ENCODE measurements around the gene CAMTA1.

Gene CAMTA1

DNA sequence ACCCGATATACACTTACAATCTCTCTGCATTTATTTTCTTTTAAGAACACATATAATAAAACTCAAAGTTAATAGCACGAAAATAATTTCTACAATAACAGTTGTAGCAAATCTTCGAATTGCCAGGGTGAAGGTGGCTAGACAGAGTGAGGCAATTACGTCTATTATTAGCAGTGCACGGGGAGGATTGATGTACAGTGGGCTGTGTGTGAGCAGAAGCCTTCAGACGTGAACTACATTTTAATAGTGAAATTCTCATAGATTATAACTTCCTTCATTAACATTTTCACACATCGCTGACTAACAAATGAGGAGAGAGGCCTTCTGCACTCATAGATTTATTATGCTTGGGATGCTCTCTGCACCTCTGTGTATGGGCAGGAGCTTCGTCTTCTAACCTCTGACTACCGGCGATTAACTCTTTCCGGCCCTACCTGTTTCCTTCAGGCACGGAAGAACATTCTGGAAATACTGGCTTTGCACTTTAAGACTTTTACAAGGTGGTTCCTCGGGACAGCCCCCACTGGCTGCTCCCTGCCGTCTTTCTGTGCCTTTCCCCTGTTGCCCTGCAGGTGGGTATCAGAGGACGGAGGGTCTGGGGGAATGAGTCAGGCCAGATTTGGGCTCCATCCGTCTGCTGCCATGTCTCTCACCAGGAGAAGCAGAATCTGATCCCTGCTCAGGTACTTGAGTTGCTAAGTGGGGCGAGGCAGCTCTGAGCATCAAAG lies 200.5 kb downstream of the CAMTA1 start:
- no peak for DNase-seq

DNA sequence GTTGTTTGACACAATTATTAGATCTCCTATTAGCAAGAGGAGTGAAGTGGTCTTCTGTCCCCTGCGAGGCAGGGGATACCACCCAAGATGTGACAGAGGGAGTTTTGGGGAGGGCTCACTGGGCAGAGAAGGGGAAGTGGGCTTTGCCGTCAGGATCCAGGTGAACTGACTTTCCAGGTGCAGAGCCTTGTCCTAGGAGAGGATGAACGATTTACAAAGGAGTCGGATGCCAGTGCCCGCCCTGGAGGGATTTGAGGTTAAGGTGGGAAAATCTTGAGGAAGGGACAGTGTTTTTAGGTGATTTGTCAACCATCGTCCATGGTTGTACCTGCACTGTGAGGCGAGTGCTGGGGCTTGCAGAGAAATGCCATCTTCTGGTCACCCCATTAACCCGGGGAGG lies 201.0 kb downstream of the CAMTA1 start:
- DNase-seq = no peak

- no peak for DNase-seq
These were observed 202.7 kb downstream of the CAMTA1 start for GRCh38 chr1:6987940-6988339.

GRCh38 chr1:6988796-6989195 lies 203.5 kb downstream of the CAMTA1 start:
- no peak for DNase-seq

DNA sequence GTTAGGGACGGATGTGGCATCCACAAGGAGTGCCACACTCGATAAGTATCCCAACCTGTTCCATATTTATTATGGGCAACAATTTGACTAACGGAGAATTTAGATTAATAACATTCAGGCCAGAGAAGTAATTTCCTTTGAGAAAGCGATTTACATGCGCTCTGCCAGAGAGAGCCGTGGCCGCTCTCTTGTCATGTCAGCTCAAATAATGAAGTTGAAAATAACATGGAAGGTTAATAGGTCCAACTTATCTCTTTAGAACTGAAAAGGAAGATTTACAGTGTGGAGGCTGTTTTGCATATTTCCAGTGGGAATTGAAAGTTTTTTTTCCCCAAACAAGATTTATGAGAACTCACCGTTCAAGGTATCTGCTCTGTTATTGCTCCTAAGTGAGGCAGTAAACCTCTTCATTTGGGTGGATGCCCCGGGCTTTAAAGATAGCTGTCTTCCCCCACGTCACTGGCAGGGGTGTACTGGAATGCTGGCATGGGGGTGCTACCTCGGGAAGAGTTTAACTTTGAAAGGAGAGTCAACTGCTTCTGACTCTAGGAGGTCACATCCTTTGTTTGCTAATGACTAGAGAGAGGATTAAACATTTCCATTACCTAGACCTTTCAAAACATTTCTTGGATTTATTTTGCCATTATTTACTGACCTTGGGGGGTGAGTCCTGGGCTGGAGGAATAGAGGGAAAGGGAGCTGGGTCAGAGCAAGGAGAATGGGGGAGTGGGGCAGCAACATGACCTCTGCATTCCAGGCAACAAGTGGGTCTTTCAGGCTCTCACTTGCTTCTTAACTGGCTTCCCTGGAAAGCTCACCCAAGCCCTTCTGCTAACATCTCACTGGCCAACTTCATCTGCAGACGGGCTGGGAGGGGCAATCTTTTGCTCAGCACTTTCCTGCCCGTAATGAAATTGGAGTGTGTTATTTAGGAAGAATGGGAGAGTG lies 204.2 kb downstream of the CAMTA1 start:
- no peak for DNase-seq

- DNase-seq = peak; percentile 85
These were observed 206.0 kb downstream of the CAMTA1 start for GRCh38 chr1:6991266-6991665.

DNA sequence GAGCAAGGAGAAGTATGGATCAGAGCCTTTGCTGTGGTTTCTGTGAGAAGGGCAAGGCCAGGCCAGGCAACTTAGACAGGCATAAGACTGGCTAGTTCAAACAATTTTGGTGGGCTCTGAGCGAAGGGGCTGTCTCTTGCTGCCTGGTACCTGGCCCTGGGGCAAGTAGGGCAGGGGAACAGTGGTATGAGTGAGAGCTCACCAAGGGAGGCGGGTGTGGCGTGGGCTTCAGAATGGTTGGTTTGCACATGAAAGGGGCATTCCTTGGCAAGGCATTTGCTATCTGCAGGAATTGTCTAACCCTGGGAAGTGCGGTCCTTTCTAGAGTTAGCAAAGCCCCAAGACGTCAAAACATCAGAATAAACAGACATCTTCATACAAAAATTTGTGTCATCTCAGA lies 210.5 kb downstream of the CAMTA1 start:
- no peak for DNase-seq

- DNase-seq = no peak
These were observed 211.1 kb downstream of the CAMTA1 start for GRCh38 chr1:6996371-6996770.

DNA sequence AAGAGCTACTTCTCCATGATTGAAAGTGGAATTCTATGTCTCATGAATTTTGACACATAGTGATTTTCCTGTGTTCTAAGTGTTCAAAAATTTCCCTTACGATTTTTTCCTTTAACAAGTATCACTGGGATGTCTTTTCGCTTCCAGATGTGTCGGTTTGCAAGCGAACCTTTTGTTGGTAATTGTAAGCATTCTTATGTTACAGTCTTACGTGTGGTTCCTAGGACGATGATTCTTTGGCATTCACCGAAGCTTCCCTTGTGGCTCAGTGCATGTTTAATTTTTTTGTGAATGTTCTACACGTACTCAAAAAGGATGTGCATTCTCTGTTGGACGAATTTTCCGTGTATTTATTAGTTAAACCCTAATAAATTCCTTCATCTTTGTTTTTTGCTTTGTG lies 211.6 kb downstream of the CAMTA1 start:
- no peak for DNase-seq

GRCh38 chr1:6998267-6998666 lies 213.0 kb downstream of the CAMTA1 start:
- DNase-seq = no peak

DNA sequence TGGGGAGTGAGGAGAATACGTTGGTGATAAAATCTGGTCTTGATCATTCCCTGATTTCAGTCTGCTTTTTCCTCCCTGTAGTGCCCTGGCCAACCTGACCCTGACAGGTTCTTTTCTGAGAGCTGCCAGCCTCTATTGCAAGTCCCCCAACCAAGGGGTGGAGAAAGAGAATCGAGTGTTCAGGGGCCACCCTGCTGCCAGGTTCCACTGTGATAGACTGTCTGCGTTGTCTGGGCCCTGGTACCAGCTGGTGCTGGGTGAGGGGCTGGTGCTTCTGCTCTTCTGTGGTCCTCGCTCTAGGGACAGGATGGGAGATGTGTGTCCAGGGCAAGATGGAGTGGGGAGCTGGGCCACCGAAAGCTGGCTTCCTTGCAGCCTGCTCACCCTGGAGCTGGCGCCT lies 214.6 kb downstream of the CAMTA1 start:
- no peak for DNase-seq

- DNase-seq = no peak
These were observed 215.5 kb downstream of the CAMTA1 start for GRCh38 chr1:7000720-7001119.

DNA sequence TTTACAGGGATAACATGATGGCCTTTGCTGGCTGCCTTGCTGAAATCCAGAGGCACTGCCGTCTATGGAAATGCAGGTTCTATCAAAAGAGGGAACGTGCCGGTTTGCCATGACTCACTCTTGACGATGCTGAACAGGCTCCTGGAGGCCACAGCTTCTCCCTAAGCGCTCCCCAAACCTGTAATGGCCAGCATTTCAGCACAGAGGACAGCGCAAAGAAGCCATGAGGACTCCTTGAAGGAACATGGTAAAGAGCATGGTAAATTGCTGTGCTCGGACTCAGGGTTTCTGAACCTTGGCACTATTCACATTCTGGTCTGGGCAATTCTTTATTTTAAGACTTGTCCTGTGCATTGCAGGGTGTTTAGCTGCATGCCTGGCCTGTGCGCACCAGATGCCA lies 217.5 kb downstream of the CAMTA1 start:
- DNase-seq = no peak

GRCh38 chr1:7003676-7004075 lies 218.4 kb downstream of the CAMTA1 start:
- DNase-seq = no peak

- DNase-seq = no peak
These were observed 218.9 kb downstream of the CAMTA1 start for GRCh38 chr1:7004181-7004580.

GRCh38 chr1:7005762-7006161 lies 220.5 kb downstream of the CAMTA1 start:
- DNase-seq = no peak

DNA sequence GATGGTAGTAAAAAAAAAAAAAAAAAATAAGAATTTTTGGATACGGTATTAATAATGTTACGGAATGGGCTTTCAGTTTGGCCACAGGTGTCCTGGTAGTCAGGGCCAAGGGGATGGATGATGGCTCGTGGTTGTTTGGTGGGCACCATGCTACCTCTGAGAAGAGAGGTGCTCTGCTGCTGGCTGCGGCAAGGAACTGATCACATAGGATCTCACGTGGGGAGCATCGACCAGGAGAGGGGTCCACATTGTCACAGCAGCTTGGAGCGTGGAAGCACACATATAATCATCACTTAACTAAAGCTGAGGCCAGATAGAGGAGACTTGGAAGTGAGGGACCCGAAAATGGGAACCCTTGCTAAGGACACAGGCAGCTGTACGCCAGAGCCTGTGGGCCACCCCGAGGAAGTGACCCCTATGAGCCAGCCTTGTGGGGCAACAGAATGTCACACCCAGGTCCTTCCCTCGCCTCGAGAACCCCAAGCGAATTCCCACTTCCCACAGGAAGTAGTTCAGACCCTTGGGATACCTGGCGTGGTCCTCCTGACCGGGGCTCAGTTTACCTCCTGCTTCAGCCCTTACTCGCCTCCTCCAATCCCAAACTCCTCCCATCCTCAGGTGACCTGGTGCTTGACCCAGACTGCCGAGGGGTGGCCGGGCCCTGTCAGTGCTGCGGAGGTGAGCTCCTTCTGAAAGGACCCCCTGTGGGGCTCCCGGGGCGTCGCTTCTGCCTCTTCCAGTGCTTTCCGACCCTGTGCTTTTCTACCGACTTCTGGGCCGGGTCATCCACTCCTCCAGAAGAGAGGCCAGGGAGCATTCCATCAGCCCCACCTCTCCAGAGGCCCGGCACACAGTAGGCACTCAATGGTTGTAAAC lies 222.0 kb downstream of the CAMTA1 start:
- no peak for DNase-seq

DNA sequence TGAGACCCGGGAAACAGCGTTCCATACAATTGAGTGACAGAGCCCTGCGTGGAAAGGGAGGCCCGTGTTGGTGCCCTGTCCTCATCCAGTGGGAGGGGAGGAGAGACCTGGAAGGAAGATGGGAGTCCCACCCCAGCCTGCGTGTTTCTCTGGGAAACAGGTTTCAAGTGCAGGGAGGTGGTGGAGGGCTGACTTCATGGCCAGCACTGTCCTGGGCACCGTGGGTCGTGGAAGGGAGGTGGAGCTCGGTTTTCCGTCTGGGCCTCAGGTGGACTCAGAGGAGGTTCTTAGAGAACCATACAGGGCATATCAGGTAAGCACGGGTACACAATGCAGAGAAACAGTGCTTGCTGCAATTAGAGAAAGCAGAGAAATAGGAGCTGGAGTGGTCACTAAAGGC lies 222.6 kb downstream of the CAMTA1 start:
- DNase-seq = no peak

DNA sequence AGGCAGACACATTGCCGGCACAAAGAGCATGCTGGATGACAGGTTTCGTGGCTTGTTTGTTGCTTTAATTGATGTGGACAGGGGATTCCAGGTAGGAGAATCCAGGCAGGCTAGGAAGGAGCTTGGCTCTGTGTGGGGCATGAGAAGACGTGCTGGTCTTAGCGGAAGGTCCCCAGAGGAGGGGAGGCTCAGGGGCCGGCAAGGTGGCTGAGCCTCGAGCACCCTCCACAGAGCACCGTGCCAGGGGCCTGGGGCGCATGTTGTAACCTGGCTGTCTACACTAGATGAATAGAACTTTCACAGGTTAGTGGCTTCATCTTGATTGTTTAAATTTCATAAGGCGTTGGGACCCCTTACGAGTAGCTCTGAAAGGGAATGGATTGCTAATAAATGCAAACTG lies 223.1 kb downstream of the CAMTA1 start:
- no peak for DNase-seq

DNA sequence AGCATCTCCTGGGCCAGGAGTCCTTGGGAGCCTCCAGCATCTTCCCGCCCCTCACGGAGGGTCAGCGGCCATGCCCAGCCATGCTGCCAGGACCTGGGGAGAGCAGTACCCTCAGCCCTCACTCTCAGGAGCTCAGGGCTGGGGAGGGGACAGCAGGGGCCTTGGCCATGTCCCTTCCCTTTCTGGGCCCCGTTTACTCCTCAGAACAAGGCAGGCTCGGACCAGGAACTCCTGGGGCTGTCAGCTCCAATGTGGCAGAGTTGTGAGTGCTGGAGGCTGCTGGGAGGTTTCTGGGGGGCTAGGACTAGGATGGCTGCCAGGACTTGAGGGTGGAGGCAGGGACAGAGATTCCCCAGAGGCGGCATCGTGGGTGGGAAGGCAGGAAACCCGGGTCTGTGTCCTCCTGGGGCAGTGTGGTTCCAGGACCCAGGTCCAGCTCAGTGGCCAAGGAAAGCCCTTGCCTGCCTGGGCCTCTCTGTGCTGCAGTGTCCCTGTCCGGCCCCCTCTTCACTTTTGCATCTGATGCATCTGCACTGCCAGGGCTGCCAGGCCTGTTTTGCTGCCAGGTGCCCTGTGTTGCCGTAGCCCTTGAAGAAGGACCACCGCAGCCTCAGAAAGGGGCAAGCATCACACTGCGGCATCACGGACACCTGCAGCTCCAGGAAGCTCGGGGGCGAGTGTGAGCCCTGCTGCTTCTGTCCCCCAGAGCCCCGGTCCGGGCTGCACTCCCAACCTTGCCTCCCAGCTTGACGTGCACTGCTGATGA lies 223.9 kb downstream of the CAMTA1 start:
- DNase-seq = no peak

GRCh38 chr1:7009741-7010525 lies 224.7 kb downstream of the CAMTA1 start:
- no peak for DNase-seq

Measured in EL (cell line).